ENCODE results near the gene RPS27. TPM values are rescaled to one million over a fixed set of nuclear protein-coding genes. Genes with fewer than 3 reads are reported as not detected.
A peak's percentile ranks its signal among the peaks of the same experiment; 100 is the strongest.
"Not testable (repeated sequence)": the region's sequence is repeated elsewhere in the genome, so short reads cannot be mapped to it uniquely, and the experiment has no call there.

The RPS27 gene
- total RNA-seq, 2 experiments from 2014 or later: 1,866 to 2,104 TPM

GRCh38 chr1:153973071-153973470, 17.5 kb upstream of the RPS27 start:
- no peak for ATAC-seq
- Mint-ChIP-seq H3K27ac (no peak overlapping the region), H3K36me3 (ENCODE audit: low read depth) (peaks cover 50% of the 10 kb centered on the region), H3K27me3 (ENCODE audit: low read depth) (no peaks in the 10 kb centered on the region), H3K4me3 (no peak overlapping the region), H3K4me1 (ENCODE audit: low read depth) (peaks cover 57% of the 10 kb centered on the region), H3K9me3 (ENCODE audit: insufficient read depth) (no peaks in the 10 kb centered on the region)
- ChIA-PET CTCF (no interaction called here), POLR2A (interaction anchor here (1.3 to 1.8 kb wide), 2 partner anchors 10 to 18 kb away, joined by 4 to 6 read pairs; partner anchors contain the start of genes RPS27 and SLC39A1)
- DNase-seq: no peak

- Mint-ChIP-seq H3K27ac (no peak overlapping the region), H3K27me3 (ENCODE audit: low read depth) (no peaks in the 10 kb centered on the region), H3K9me3 (ENCODE audit: insufficient read depth) (no peaks in the 10 kb centered on the region), H3K4me3 (no peak overlapping the region), H3K36me3 (ENCODE audit: low read depth) (peaks cover 50% of the 10 kb centered on the region), H3K4me1 (ENCODE audit: low read depth) (peaks cover 59% of the 10 kb centered on the region)
- CTCF ChIA-PET: interaction anchor here (5.6 kb wide), 1 partner anchor 13 kb away, joined by 74 read pairs; the partner anchor contains the start of gene RAB13
- no peak for DNase-seq
- no peak for ATAC-seq
- POLR2A ChIA-PET: interaction anchor here (1.8 kb wide), 1 partner anchor 10 kb away, joined by 4 read pairs; the partner anchor contains the start of gene SLC39A1
These were observed 17.0 kb upstream of the RPS27 start for GRCh38 chr1:153973525-153973924.

- Mint-ChIP-seq H3K4me3 (peak overlapping the region; percentile 97), H3K27me3 (ENCODE audit: low read depth) (no peaks in the 10 kb centered on the region), H3K9me3 (ENCODE audit: insufficient read depth) (no peaks in the 10 kb centered on the region), H3K4me1 (ENCODE audit: low read depth) (peaks cover 55% of the 10 kb centered on the region), H3K36me3 (ENCODE audit: low read depth) (peaks cover 50% of the 10 kb centered on the region), H3K27ac (peak overlapping the region; percentile 93)
- no peak for DNase-seq
- ATAC-seq: no peak
- ChIA-PET CTCF (interaction anchor here (1.0 to 5.6 kb wide), 8 partner anchors 10 to 358 kb away, joined by 3 to 74 read pairs (median 11); partner anchors contain the start of genes CREB3L4, CRTC2, DENND4B and RAB13), POLR2A (interaction anchor here (0.9 to 5.0 kb wide), 14 partner anchors 10 to 305 kb away, joined by 3 to 62 read pairs (median 6); partner anchors contain the start of genes CREB3L4, CRTC2, DENND4B and RAB13)
These were observed 13.7 kb upstream of the RPS27 start for GRCh38 chr1:153976819-153977249.

GRCh38 chr1:153977250-153978240, 13.0 kb upstream of the RPS27 start, which contains the start of gene JTB:
Gene JTB (minus strand): TSS chr1:153977674. CDS start chr1:153977252, 422 bp downstream.
- H3K4me1 Mint-ChIP-seq (ENCODE audit: low read depth): peaks cover 48% of the 10 kb centered on the region
- H3K9me3 Mint-ChIP-seq (ENCODE audit: insufficient read depth): no peaks in the 10 kb centered on the region
- DNase-seq: peak; percentile 91
- H3K36me3 Mint-ChIP-seq (ENCODE audit: low read depth): peaks cover 44% of the 10 kb centered on the region
- no peaks in the 10 kb centered on the region for H3K27me3 Mint-ChIP-seq (ENCODE audit: low read depth)
- POLR2A ChIA-PET: interaction anchor here (0.6 to 5.0 kb wide), 18 partner anchors 9 to 1632 kb away, joined by 3 to 62 read pairs (median 3); partner anchors contain the start of genes CREB3L4, CRTC2, DENND4B and GATAD2B
- peak within 1 kb of the TSS; percentile 97 for H3K4me3 Mint-ChIP-seq
- H3K27ac Mint-ChIP-seq: peak within 1 kb of the TSS; percentile 93
- ATAC-seq: peak; percentile 96
- CTCF ChIA-PET: interaction anchor here (0.8 to 5.6 kb wide), 11 partner anchors 9 to 357 kb away, joined by 3 to 74 read pairs (median 5); partner anchors contain the start of genes CREB3L4, CRTC2, DENND4B and RAB13

- ATAC-seq: no peak
- no peaks in the 10 kb centered on the region for H3K27me3 Mint-ChIP-seq (ENCODE audit: low read depth)
- H3K27ac Mint-ChIP-seq: peak overlapping the region; percentile 89
- peaks cover 40% of the 10 kb centered on the region for H3K4me1 Mint-ChIP-seq (ENCODE audit: low read depth)
- ChIA-PET POLR2A (interaction anchor here (0.9 to 5.0 kb wide), 12 partner anchors 8 to 183 kb away, joined by 3 to 62 read pairs (median 5); partner anchors contain the start of genes CREB3L4, CRTC2, DENND4B and GATAD2B), CTCF (interaction anchor here (0.8 to 5.6 kb wide), 10 partner anchors 8 to 301 kb away, joined by 3 to 74 read pairs (median 8); partner anchors contain the start of genes CREB3L4, CRTC2, DENND4B and RAB13)
- H3K4me3 Mint-ChIP-seq: peak overlapping the region; percentile 97
- H3K36me3 Mint-ChIP-seq (ENCODE audit: low read depth): peaks cover 35% of the 10 kb centered on the region
- DNase-seq: no peak
- no peaks in the 10 kb centered on the region for H3K9me3 Mint-ChIP-seq (ENCODE audit: insufficient read depth)
These were observed 12.2 kb upstream of the RPS27 start for GRCh38 chr1:153978274-153978909.

GRCh38 chr1:153979091-153979490, 11.5 kb upstream of the RPS27 start:
- not testable (repeated sequence) for DNase-seq; ATAC-seq; H3K9me3 Mint-ChIP-seq (ENCODE audit: insufficient read depth); H3K27ac Mint-ChIP-seq; H3K4me3 Mint-ChIP-seq; H3K27me3 Mint-ChIP-seq (ENCODE audit: low read depth)
- Mint-ChIP-seq H3K36me3 (ENCODE audit: low read depth) (peaks cover 28% of the 10 kb centered on the region), H3K4me1 (ENCODE audit: low read depth) (peaks cover 38% of the 10 kb centered on the region)
- CTCF ChIA-PET: interaction anchor here (1.0 to 5.6 kb wide), 5 partner anchors 7 to 302 kb away, joined by 3 to 74 read pairs (median 10); partner anchors contain the start of genes CREB3L4, CRTC2 and RAB13
- POLR2A ChIA-PET: interaction anchor here (1.0 to 5.0 kb wide), 5 partner anchors 12 to 34 kb away, joined by 3 to 62 read pairs (median 26); partner anchors contain the start of genes CREB3L4, DENND4B and RPS27

GRCh38 chr1:153981735-153982134, 8.8 kb upstream of the RPS27 start:
- ChIA-PET CTCF (interaction anchor here (0.6 to 1.2 kb wide), 2 partner anchors 10 to 26 kb away, joined by 3 to 5 read pairs; no protein-coding TSS in a partner anchor), POLR2A (interaction anchor here (0.8 kb wide), 1 partner anchor 14 kb away, joined by 4 read pairs; the partner anchor contains the start of gene CREB3L4)
- H3K4me1 Mint-ChIP-seq (ENCODE audit: low read depth): peaks cover 38% of the 10 kb centered on the region

GRCh38 chr1:153984123-153984894, 6.3 kb upstream of the RPS27 start:
- ChIA-PET POLR2A (interaction anchor here (0.7 to 2.9 kb wide), 4 partner anchors 17 to 194 kb away, joined by 3 to 21 read pairs (median 6); partner anchors contain the start of gene CREB3L4), CTCF (interaction anchor here (2.9 to 5.7 kb wide), 3 partner anchors 19 to 187 kb away, joined by 32 to 109 read pairs (median 50); partner anchors contain the start of genes CREB3L4 and SLC39A1)
- Mint-ChIP-seq H3K4me3 (no peak overlapping the region), H3K27me3 (ENCODE audit: low read depth) (no peaks in the 10 kb centered on the region), H3K36me3 (ENCODE audit: low read depth) (no peaks in the 10 kb centered on the region), H3K4me1 (ENCODE audit: low read depth) (peaks cover 32% of the 10 kb centered on the region), H3K9me3 (ENCODE audit: insufficient read depth) (no peaks in the 10 kb centered on the region), H3K27ac (no peak overlapping the region)
- ATAC-seq (no peak), DNase-seq (no peak)

More at GRCh38 chr1:153981735-153982134, 8.8 kb upstream of the RPS27 start:
- DNase-seq; H3K27ac Mint-ChIP-seq; H3K4me3 Mint-ChIP-seq; H3K9me3 Mint-ChIP-seq (ENCODE audit: insufficient read depth); ATAC-seq; H3K27me3 Mint-ChIP-seq (ENCODE audit: low read depth); H3K36me3 Mint-ChIP-seq (ENCODE audit: low read depth): not testable (repeated sequence)

GRCh38 chr1:153985341-153985912, 5.1 kb upstream of the RPS27 start:
- no peaks in the 10 kb centered on the region for H3K9me3 Mint-ChIP-seq (ENCODE audit: insufficient read depth)
- no peak for DNase-seq
- ChIA-PET POLR2A (interaction anchor here (0.6 to 3.1 kb wide), 11 partner anchors 8 to 326 kb away, joined by 3 to 21 read pairs (median 4); partner anchors contain the start of genes CREB3L4, JTB and SLC39A1), CTCF (interaction anchor here (1.5 to 5.7 kb wide), 19 partner anchors 9 to 413 kb away, joined by 3 to 109 read pairs (median 12); partner anchors contain the start of genes CREB3L4, CRTC2, DENND4B and GATAD2B)
- H3K27me3 Mint-ChIP-seq (ENCODE audit: low read depth): no peaks in the 10 kb centered on the region
- H3K4me3 Mint-ChIP-seq: peak overlapping the region; percentile 69
- ATAC-seq: no peak
- peaks cover 35% of the 10 kb centered on the region for H3K4me1 Mint-ChIP-seq (ENCODE audit: low read depth)
- H3K27ac Mint-ChIP-seq: peak overlapping the region; percentile 66
- H3K36me3 Mint-ChIP-seq (ENCODE audit: low read depth): no peaks in the 10 kb centered on the region
